ENCODE measurements around the gene TAF1C. TPM values are rescaled to one million over a fixed set of nuclear protein-coding genes. Genes with fewer than 3 reads are reported as not detected.

Gene TAF1C
- total and polyA plus RNA-seq, 9 of the 15 experiments (the other 6 are each of a cell fraction or from before 2014, with no cell fraction given): 1.5 to 74.8 (median 21.0) TPM

GRCh38 chr16:84156342-84156784 lies 30.5 kb downstream of the TAF1C start:
- no peak overlapping the region for H3K4me3 ChIP-seq
- ATAC-seq: peak; percentile 39; the same call in 1 of the 3 replicates
- POLR2A ChIA-PET: interaction anchor here (1.2 kb wide), 2 partner anchors 11 to 14 kb away, joined by 3 to 4 read pairs; no protein-coding TSS in a partner anchor
- H2AFZ ChIP-seq (ENCODE audit: low read depth, low read length): no peak overlapping the region
- no peak for DNase-seq (ENCODE audit: extremely low read depth in 1 of 4, low spot score in 3 of 4)
- H3K9me3 ChIP-seq (replicated peaks; ENCODE audit: control insufficient read depth, insufficient read depth, low read depth, low read length): no peaks in the 10 kb centered on the region
- no peak for FAIRE-seq
- peaks cover 0 to 4% of the 10 kb centered on the region in 2 experiments; a peak in 1 of 5 replicates for H3K4me1 ChIP-seq (replicated peaks in 1 of 2; ENCODE audit: control insufficient read depth in 2 of 2, insufficient read depth in 2 of 2, low read length in 2 of 2)
- intact Hi-C loops (cut with micrococcal nuclease) (no loop called here), in situ Hi-C loops (cut with MboI) (no loop called here)
- H3K27me3 ChIP-seq (ENCODE audit: control insufficient read depth in 2 of 2, insufficient read depth in 2 of 2, low read length in 2 of 2): peaks cover 28 to 56% of the 10 kb centered on the region in 2 experiments; a peak in 4 of 5 replicates
- no peak for TF ChIP-seq ZNF695 (CRISPR knock-in tag; IDR thresholded peaks at IDR 0.05)
- TF ChIP-seq CTCF (IDR thresholded peaks at IDR 0.05 in 2 of 3, conservative IDR thresholded peaks at IDR 0.05 in 1 of 3; ENCODE audit: insufficient read depth in 2 of 3, low read depth in 1 of 3, low read length in 3 of 3): peak in 2 of 3 experiments; percentile 14 to 21; a peak in 1 of 6 replicates
- 0 out of 4 replicates have a peak, but pooled peaks of 1 of the 2 experiments have one; percentile 9 for TF ChIP-seq TEAD1 (CRISPR knock-in tag; IDR thresholded peaks at IDR 0.05)
- 0 out of 2 replicates have a peak, but pooled peaks have one; percentile 31 for TF ChIP-seq ATF3 (IDR thresholded peaks at IDR 0.05)
- no peak for TF ChIP-seq ATF3 (CRISPR knock-in tag; conservative IDR thresholded peaks at IDR 0.05)
- 0 out of 2 replicates have a peak, but pooled peaks have one; percentile 15 for TF ChIP-seq C11orf30 (IDR thresholded peaks at IDR 0.05; ENCODE audit: low read depth)
- TF ChIP-seq ZNF316 (IDR thresholded peaks at IDR 0.05): peak; percentile 35; the same call in 1 of the 2 replicates
- peak; percentile 52; the same call in 1 of the 2 replicates for TF ChIP-seq MAFG (tag; conservative IDR thresholded peaks at IDR 0.05)
- no peak for TF ChIP-seq JUND (IDR thresholded peaks at IDR 0.05; ENCODE audit: borderline replicate concordance, low read depth, low read length)
- 0 out of 3 replicates have a peak, but pooled peaks have one; percentile 8 for TF ChIP-seq JUND (tag; IDR thresholded peaks at IDR 0.05; ENCODE audit: borderline replicate concordance, low read depth, low read length)
- TF ChIP-seq CBFB (CRISPR knock-in tag; IDR thresholded peaks at IDR 0.05): no peak
- no peak for TF ChIP-seq CAMTA2 (CRISPR knock-in tag; conservative IDR thresholded peaks at IDR 0.05)
- no peak for TF ChIP-seq HNRNPK (IDR thresholded peaks at IDR 0.05; ENCODE audit: low read depth, low read length, poor library complexity, severe bottlenecking)
- no peak for TF ChIP-seq STAG1 (CRISPR knock-in tag; IDR thresholded peaks at IDR 0.05; ENCODE audit: borderline replicate concordance)
- no peak for TF ChIP-seq CTBP1 (IDR thresholded peaks at IDR 0.05; ENCODE audit: borderline replicate concordance)
- no peak for TF ChIP-seq SMAD3 (CRISPR knock-in tag; conservative IDR thresholded peaks at IDR 0.05)
- peak; percentile 26; the same call in 1 of the 2 replicates for TF ChIP-seq NFE2L1 (tag; IDR thresholded peaks at IDR 0.05; ENCODE audit: borderline replicate concordance, low read depth)
- peak; percentile 17 for TF ChIP-seq MEIS2 (IDR thresholded peaks at IDR 0.05; ENCODE audit: partially characterized antibody)
- TF ChIP-seq KHSRP (IDR thresholded peaks at IDR 0.05): no peak
- TF ChIP-seq PHB2 (IDR thresholded peaks at IDR 0.05; ENCODE audit: low read depth): no peak
- no peak for TF ChIP-seq MAFK (IDR thresholded peaks at IDR 0.05; ENCODE audit: low read length)
- no peaks in the 10 kb centered on the region for H3K79me2 ChIP-seq (ENCODE audit: control insufficient read depth, insufficient read depth, low read length)
- no peak overlapping the region for H3K9ac ChIP-seq (ENCODE audit: insufficient read depth in 1 of 2, low read depth in 2 of 2, low read length in 2 of 2)
- no peaks in the 10 kb centered on the region for H3K9me1 ChIP-seq (ENCODE audit: control insufficient read depth, insufficient read depth, low read length)
- no TSS peak for BruUV-seq (replicated peaks)
- H3K27ac ChIP-seq (ENCODE audit: extremely low read depth, low read depth, low read length): no peak overlapping the region
- 21% methylated on average over 5 of the region's 5 CpGs for WGBS (ENCODE audit: insufficient coverage, low coverage, missing lambda C conversion rate)
- no peaks in the 10 kb centered on the region for H4K20me1 ChIP-seq (replicated peaks; ENCODE audit: control insufficient read depth, insufficient read depth, low read length)
- CTCF ChIA-PET (ENCODE audit: low intra/inter-chr PET ratio): no interaction called here
- no peaks in the 10 kb centered on the region for H3K36me3 ChIP-seq (ENCODE audit: control insufficient read depth, insufficient read depth, low read length)
- H3K4me2 ChIP-seq (ENCODE audit: insufficient read depth, low read length): no peak overlapping the region
